GM12875 (cell line): ENCODE data around the gene PDE8A.
"Not testable (repeated sequence)": the region's sequence is repeated elsewhere in the genome, so short reads cannot be mapped to it uniquely, and the experiment has no call there.

Experiments used
- H3K4me3 ChIP-seq: one replicate; pipeline ENCODE4 v1.5.1; 2011; ENCODE audit warnings: low read depth, low read length, control low read depth
- CTCF ChIP-seq: IDR thresholded peaks from 2 replicates; pipeline ENCODE4 v1.5.1; 2011; ENCODE audit warnings: low read depth, mild to moderate bottlenecking, control low read depth, inconsistent platforms, low read length, moderate library complexity, borderline replicate concordance; ENCODE audit not compliant: insufficient read depth

The PDE8A gene

GRCh38 chr15:84981054-84981710 is 474 bp upstream of the PDE8A start:
- 0 out of 2 replicates have a peak, but pooled peaks have one; percentile 21 for TF ChIP-seq CTCF

GRCh38 chr15:84982301-84982920 is 755 bp downstream of the PDE8A start:
- TF ChIP-seq CTCF: no peak
- H3K4me3 ChIP-seq: peak overlapping the region; percentile 89

More at GRCh38 chr15:84981054-84981710, 474 bp upstream of the PDE8A start:
- peak overlapping the region; percentile 89 for H3K4me3 ChIP-seq

- H3K4me3 ChIP-seq: peak overlapping the region; percentile 89
- TF ChIP-seq CTCF: no peak
These were observed 1.6 kb downstream of the PDE8A start for GRCh38 chr15:84983294-84983693.

- no peak overlapping the region for H3K4me3 ChIP-seq
- TF ChIP-seq CTCF: no peak
These were observed 2.1 kb downstream of the PDE8A start for GRCh38 chr15:84983711-84984110.

- no peak overlapping the region for H3K4me3 ChIP-seq
- TF ChIP-seq CTCF: no peak
These were observed 3.5 kb downstream of the PDE8A start for GRCh38 chr15:84985158-84985557.

GRCh38 chr15:84987351-84987750 is 5.7 kb downstream of the PDE8A start:
- not testable (repeated sequence) for H3K4me3 ChIP-seq

- no peak for TF ChIP-seq CTCF
- H3K4me3 ChIP-seq: no peak overlapping the region
These were observed 6.4 kb downstream of the PDE8A start for GRCh38 chr15:84987949-84988624.
